K562 (cell line): ENCODE results near the gene PLCB3. TPM values are rescaled to one million over a fixed set of nuclear protein-coding genes. Genes with fewer than 3 reads are reported as not detected.
A peak's percentile ranks its signal among the peaks of the same experiment; 100 is the strongest.

ENCODE experiments used
- CTCFL ChIP-seq: IDR thresholded peaks from 2 replicates; pipeline ENCODE4 v1.6.1; 2011; ENCODE audit warnings: borderline replicate concordance, low read depth, mild to moderate bottlenecking, moderate library complexity, low read length; ENCODE audit not compliant: insufficient read depth, poor library complexity, severe bottlenecking
- GATAD2B ChIP-seq: fragments of 450-650 bp; IDR thresholded peaks from 2 replicates; pipeline ENCODE4 v1.6.1; 2017; ENCODE audit warnings: mild to moderate bottlenecking, borderline replicate concordance
- HCFC1 ChIP-seq: IDR thresholded peaks from 2 replicates; pipeline ENCODE4 v1.6.1; 2012; ENCODE audit warnings: low read depth, low read length, improper control_type of control experiment
- KDM5B ChIP-seq: fragments of 200-600 bp; sonication (generic); IDR thresholded peaks from 2 replicates; pipeline ENCODE4 v1.6.1; 2012; ENCODE audit warnings: low read depth, mild to moderate bottlenecking, moderate library complexity, low read length, control low read depth, inconsistent platforms; ENCODE audit not compliant: insufficient replicate concordance
- MAZ ChIP-seq, 2 experiments: fragments of 450-650 bp in 1 of 2; sonication (generic) in 1 of 2; formaldehyde crosslinking; IDR thresholded peaks in 1 of 2; conservative IDR thresholded peaks in 1 of 2; 2 replicates each; pipeline versions ENCODE4 v1.4.0 to v1.5.0; 2020; ENCODE audit warnings: mild to moderate bottlenecking in 1 of 2, missing genetic modification reagents in 1 of 2
- MBD2 ChIP-seq: sonication (generic); IDR thresholded peaks from 2 replicates; pipeline ENCODE4 v1.6.1; 2016; ENCODE audit warnings: low read depth, borderline replicate concordance
- MEF2A ChIP-seq: IDR thresholded peaks from 2 replicates; pipeline ENCODE4 v1.6.1; 2011; ENCODE audit warnings: low read depth, mild to moderate bottlenecking, low read length, moderate library complexity; ENCODE audit not compliant: control insufficient read depth
- NFRKB ChIP-seq: fragments of 450-650 bp; IDR thresholded peaks from 2 replicates; pipeline ENCODE4 v1.6.1; 2016; ENCODE audit warnings: low read depth
- PRDM10 ChIP-seq: fragments of 450-650 bp; IDR thresholded peaks from 2 replicates; pipeline ENCODE4 v1.6.1; 2018; ENCODE audit not compliant: partially characterized antibody
- RAD21 ChIP-seq, 2 experiments: fragments of 250-450 bp in 1 of 2; fragments of 450-650 bp in 1 of 2; sonication (Bioruptor Pico) in 1 of 2; formaldehyde crosslinking in 1 of 2; IDR thresholded peaks in 1 of 2; conservative IDR thresholded peaks in 1 of 2; 2 replicates each; pipeline versions ENCODE4 v1.4.0 to v1.8.0; 2020 to 2022; ENCODE audit warnings: mild to moderate bottlenecking in 2 of 2, moderate library complexity in 1 of 2
- TAF1 ChIP-seq: IDR thresholded peaks from 2 replicates; pipeline ENCODE4 v1.6.1; 2011; ENCODE audit warnings: mild to moderate bottlenecking, low read length, moderate library complexity; ENCODE audit not compliant: insufficient read depth, control insufficient read depth, severe bottlenecking; ENCODE audit errors: extremely low read depth
- ZBTB2 ChIP-seq: fragments of 450-650 bp; IDR thresholded peaks from 2 replicates; pipeline ENCODE4 v1.6.1; 2016; ENCODE audit warnings: antibody characterized with exemption
- polyA plus RNA-seq, 8 experiments: library from polyadenylated mRNA; depleted of rRNA in 4 of 8; stranded (reverse) in 5 of 8; unstranded in 3 of 8; fragments of >200 nt; fragmentation: Nextera tagmentation in 2 of 8; fragmentation: Illumina TruSeq in 1 of 8; extraction: Ambion mirVana in 2 of 8; extraction: Trizol in 1 of 8; gene quantifications; 2 replicates each; pipeline versions ENCODE4 v1.2.1 to v1.2.3, GENCODE V29; 2011 to 2014; ENCODE audit warnings: inconsistent platforms in 1 of 8, missing spikeins in 1 of 8
- total RNA-seq, 7 experiments: library from RNA; depleted of rRNA in 6 of 7; stranded (reverse); fragments of >200 nt in 6 of 7; fragmentation: Illumina TruSeq in 2 of 7; extraction: Trizol in 2 of 7; gene quantifications; 2 replicates each; pipeline versions ENCODE4 v1.2.1 to v1.2.3, GENCODE V29; 2011 to 2021; ENCODE audit warnings: low replicate concordance in 1 of 7
- TF ChIP-seq, protein P1 (sequence below): sonication (generic); formaldehyde crosslinking; IDR thresholded peaks from 2 replicates; pipeline ENCODE4 v1.8.0; 2022; ENCODE audit warnings: missing genetic modification reagents, mild to moderate bottlenecking, moderate library complexity, borderline replicate concordance
- TF ChIP-seq, protein P2 (sequence below): fragments of 200-800 bp; sonication (Bioruptor generic); IDR thresholded peaks from 2 replicates; pipeline ENCODE4 v1.6.1; 2017; ENCODE audit warnings: missing genetic modification characterization, missing compliant biosample characterization

The PLCB3 gene
- total and polyA plus RNA-seq, 9 of the 15 experiments (the other 6 are each of a cell fraction or from before 2014, with no cell fraction given), result 0.31 to 44.8 (median 14.6) TPM

GRCh38 chr11:64251016-64251752 lies at the start of gene PLCB3 (continued):
- TF ChIP-seq CTCFL (peak; percentile 72), GATAD2B (peak; percentile 87), ZBTB2 (0 out of 2 replicates have a peak, but pooled peaks have one; percentile 40), NFRKB (no peak), TAF1 (peak; percentile 78), RAD21 (CRISPR knock-in tag; conservative IDR thresholded peaks at IDR 0.05 in 1 of 2, IDR thresholded peaks at IDR 0.05 in 1 of 2) (peak; percentile 22 to 26; a peak in 3 of 4 replicates), HCFC1 (0 out of 2 replicates have a peak, but pooled peaks have one; percentile 3), MBD2 (no peak), KDM5B (peak; percentile 76), MEF2A (0 out of 2 replicates have a peak, but pooled peaks have one; percentile 22), PRDM10 (peak; percentile 82), MAZ (CRISPR knock-in tag; conservative IDR thresholded peaks at IDR 0.05 in 1 of 2, IDR thresholded peaks at IDR 0.05 in 1 of 2) (peak; percentile 71 to 78)
- TF ChIP-seq, protein P1, sequence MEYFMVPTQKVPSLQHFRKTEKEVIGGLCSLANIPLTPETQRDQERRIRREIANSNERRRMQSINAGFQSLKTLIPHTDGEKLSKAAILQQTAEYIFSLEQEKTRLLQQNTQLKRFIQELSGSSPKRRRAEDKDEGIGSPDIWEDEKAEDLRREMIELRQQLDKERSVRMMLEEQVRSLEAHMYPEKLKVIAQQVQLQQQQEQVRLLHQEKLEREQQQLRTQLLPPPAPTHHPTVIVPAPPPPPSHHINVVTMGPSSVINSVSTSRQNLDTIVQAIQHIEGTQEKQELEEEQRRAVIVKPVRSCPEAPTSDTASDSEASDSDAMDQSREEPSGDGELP (CRISPR knock-in tag), result 0 out of 2 replicates have a peak, but pooled peaks have one; percentile 38
- TF ChIP-seq, protein P2, sequence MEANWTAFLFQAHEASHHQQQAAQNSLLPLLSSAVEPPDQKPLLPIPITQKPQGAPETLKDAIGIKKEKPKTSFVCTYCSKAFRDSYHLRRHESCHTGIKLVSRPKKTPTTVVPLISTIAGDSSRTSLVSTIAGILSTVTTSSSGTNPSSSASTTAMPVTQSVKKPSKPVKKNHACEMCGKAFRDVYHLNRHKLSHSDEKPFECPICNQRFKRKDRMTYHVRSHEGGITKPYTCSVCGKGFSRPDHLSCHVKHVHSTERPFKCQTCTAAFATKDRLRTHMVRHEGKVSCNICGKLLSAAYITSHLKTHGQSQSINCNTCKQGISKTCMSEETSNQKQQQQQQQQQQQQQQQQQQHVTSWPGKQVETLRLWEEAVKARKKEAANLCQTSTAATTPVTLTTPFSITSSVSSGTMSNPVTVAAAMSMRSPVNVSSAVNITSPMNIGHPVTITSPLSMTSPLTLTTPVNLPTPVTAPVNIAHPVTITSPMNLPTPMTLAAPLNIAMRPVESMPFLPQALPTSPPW (CRISPR knock-in tag), result peak; percentile 77
